Measurements from ENCODE around the gene PGRMC2.

Gene PGRMC2

DNA sequence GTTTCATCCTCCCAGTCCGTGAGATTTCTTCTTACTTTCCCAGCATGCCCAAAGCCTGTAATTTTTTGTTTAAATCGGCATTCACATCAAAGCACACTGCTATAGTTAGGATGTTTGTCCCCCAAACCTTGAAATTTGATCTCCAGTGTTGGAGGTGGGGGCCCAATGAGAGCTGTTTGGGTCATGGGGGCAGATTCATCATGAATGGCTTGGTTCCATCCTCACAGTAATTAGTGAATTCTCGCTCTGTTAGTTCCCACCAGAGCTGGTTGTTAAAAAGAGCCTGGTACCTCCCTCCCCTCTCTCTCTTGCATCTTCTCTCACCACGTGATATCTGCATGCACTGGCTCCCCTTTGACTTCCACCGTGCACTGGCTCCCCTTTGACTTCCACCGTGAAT lies 40.5 kb upstream of the PGRMC2 start:
- TF ChIP-seq CTCF (IDR thresholded peaks at IDR 0.05; ENCODE audit: low read depth, low read length) (no peak), MYC (IDR thresholded peaks at IDR 0.05; ENCODE audit: low read depth, low read length) (no peak), POLR2A (IDR thresholded peaks at IDR 0.05; ENCODE audit: extremely low read depth, insufficient read length) (no peak)
- TF ChIP-seq, protein P1, sequence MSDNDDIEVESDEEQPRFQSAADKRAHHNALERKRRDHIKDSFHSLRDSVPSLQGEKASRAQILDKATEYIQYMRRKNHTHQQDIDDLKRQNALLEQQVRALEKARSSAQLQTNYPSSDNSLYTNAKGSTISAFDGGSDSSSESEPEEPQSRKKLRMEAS (IDR thresholded peaks at IDR 0.05; ENCODE audit: low read depth, low read length) = no peak
- no peak overlapping the region for H3K4me3 ChIP-seq (ENCODE audit: low read depth, low read length)
- DNase-seq (ENCODE audit: low read depth) = no peak

- DNase-seq (ENCODE audit: low read depth) = no peak
- TF ChIP-seq POLR2A (IDR thresholded peaks at IDR 0.05; ENCODE audit: extremely low read depth, insufficient read length) = no peak
- H3K4me3 ChIP-seq (ENCODE audit: low read depth, low read length) = no peak overlapping the region
Measured at GRCh38 chr4:128323401-128323800, 35.8 kb upstream of the PGRMC2 start.

GRCh38 chr4:128322986-128323385 lies 35.4 kb upstream of the PGRMC2 start:
- TF ChIP-seq CTCF (IDR thresholded peaks at IDR 0.05; ENCODE audit: low read depth, low read length) (no peak), POLR2A (IDR thresholded peaks at IDR 0.05; ENCODE audit: extremely low read depth, insufficient read length) (no peak), MYC (IDR thresholded peaks at IDR 0.05; ENCODE audit: low read depth, low read length) (no peak)
- no peak overlapping the region for H3K4me3 ChIP-seq (ENCODE audit: low read depth, low read length)
- no peak for DNase-seq (ENCODE audit: low read depth)

- TF ChIP-seq MYC (IDR thresholded peaks at IDR 0.05; ENCODE audit: low read depth, low read length) = no peak
- TF ChIP-seq POLR2A (IDR thresholded peaks at IDR 0.05; ENCODE audit: extremely low read depth, insufficient read length) = no peak
- no peak for TF ChIP-seq CTCF (IDR thresholded peaks at IDR 0.05; ENCODE audit: low read depth, low read length)
- TF ChIP-seq, protein P1 (IDR thresholded peaks at IDR 0.05; ENCODE audit: low read depth, low read length) = no peak
- no peak for DNase-seq (ENCODE audit: low read depth)
- H3K4me3 ChIP-seq (ENCODE audit: low read depth, low read length) = no peak overlapping the region
Measured at GRCh38 chr4:128322311-128322710, 34.7 kb upstream of the PGRMC2 start.

GRCh38 chr4:128320656-128321055 lies 33.0 kb upstream of the PGRMC2 start:
- H3K4me3 ChIP-seq (ENCODE audit: low read depth, low read length) = no peak overlapping the region
- TF ChIP-seq POLR2A (IDR thresholded peaks at IDR 0.05; ENCODE audit: extremely low read depth, insufficient read length) (no peak), CTCF (IDR thresholded peaks at IDR 0.05; ENCODE audit: low read depth, low read length) (no peak), MYC (IDR thresholded peaks at IDR 0.05; ENCODE audit: low read depth, low read length) (no peak)
- TF ChIP-seq, protein P1 (IDR thresholded peaks at IDR 0.05; ENCODE audit: low read depth, low read length) = no peak
- DNase-seq (ENCODE audit: low read depth) = no peak

DNA sequence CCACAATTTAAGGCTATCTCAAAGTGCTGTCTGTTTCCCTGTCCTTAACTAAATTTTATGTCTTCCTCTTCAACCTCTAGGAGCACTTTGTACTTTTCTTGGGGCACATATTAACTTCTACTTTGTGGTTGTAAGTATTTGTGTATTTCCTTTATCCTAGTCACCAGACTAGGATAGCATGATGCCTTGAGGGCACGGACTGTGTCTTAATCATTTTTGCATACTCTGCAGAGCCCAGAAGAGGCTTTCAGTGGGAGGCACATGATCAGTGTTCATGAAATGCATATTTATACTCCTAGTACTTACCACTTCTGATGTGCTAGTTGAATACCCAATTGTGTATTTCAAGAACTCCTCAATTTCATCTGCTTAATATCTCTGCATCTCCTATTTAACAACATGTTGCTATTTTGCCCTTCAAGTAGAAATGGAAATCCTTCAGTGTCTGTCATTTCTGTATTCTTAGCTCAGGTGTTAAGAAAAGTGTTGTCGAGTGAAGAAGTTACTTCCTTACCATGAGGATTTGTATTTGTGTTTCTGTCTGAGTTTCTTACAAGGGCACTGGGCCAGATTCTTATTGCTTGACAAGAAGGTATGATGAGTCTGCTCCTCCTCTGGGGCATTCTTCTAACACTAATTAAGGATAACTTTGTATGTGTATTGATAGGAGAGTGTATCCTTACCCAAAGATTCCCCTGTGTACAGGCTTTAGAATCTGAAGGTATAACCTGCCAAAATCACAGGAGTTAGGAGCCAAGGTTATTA lies 28.3 kb upstream of the PGRMC2 start:
- H3K4me3 ChIP-seq (ENCODE audit: low read depth, low read length) = no peak overlapping the region
- DNase-seq (ENCODE audit: low read depth) = no peak
- no peak for TF ChIP-seq POLR2A (IDR thresholded peaks at IDR 0.05; ENCODE audit: extremely low read depth, insufficient read length)
- TF ChIP-seq MYC (IDR thresholded peaks at IDR 0.05; ENCODE audit: low read depth, low read length) = no peak
- TF ChIP-seq, protein P1 (IDR thresholded peaks at IDR 0.05; ENCODE audit: low read depth, low read length) = no peak
- no peak for TF ChIP-seq CTCF (IDR thresholded peaks at IDR 0.05; ENCODE audit: low read depth, low read length)

All from NB4 (cell line).